Umbilical cord (tissue), 2 donors: ENCODE measurements around the gene SAMD8. TPM values are rescaled to one million over a fixed set of nuclear protein-coding genes. Genes with fewer than 3 reads are reported as not detected.

Experiments
- DNase-seq: peaks from one replicate; pipeline ENCODE4 v3.0.0-alpha.2; 2015; ENCODE audit warnings: low spot score
- total RNA-seq: library from RNA; depleted of rRNA; stranded (reverse); fragments of >200 nt; gene quantifications from one replicate; pipeline ENCODE4 v1.2.3, GENCODE V29; 2014; ENCODE audit warnings: low replicate concordance; ENCODE audit not compliant: insufficient read depth

SAMD8 gene
- 39.5 TPM for total RNA-seq

- DNase-seq: peak; percentile 97
These were observed at the start of gene SAMD8 for GRCh38 chr10:75111365-75111906. TSS of gene SAMD8 (plus strand) at chr10:75111656. CDS start at chr10:75150529, 38,873 bp downstream.

GRCh38 chr10:75061709-75062505 lies 49.5 kb upstream of the SAMD8 start:
- no peak for DNase-seq

GRCh38 chr10:75062506-75063299 lies 48.8 kb upstream of the SAMD8 start:
- DNase-seq: peak; percentile 90

- no peak for DNase-seq
These were observed 47.8 kb upstream of the SAMD8 start for GRCh38 chr10:75063461-75064230.

- no peak for DNase-seq
These were observed 46.4 kb upstream of the SAMD8 start for GRCh38 chr10:75065076-75065475.

- no peak for DNase-seq
These were observed 45.2 kb upstream of the SAMD8 start for GRCh38 chr10:75066271-75066670.

- DNase-seq: no peak
These were observed 44.2 kb upstream of the SAMD8 start for GRCh38 chr10:75067272-75067671.

- no peak for DNase-seq
These were observed 42.9 kb upstream of the SAMD8 start for GRCh38 chr10:75068523-75068922.

- peak; percentile 41 for DNase-seq
These were observed 41.0 kb upstream of the SAMD8 start for GRCh38 chr10:75070476-75070875.

- DNase-seq: peak; percentile 82
These were observed 40.5 kb upstream of the SAMD8 start for GRCh38 chr10:75070961-75071428.

- no peak for DNase-seq
These were observed 39.7 kb upstream of the SAMD8 start for GRCh38 chr10:75071756-75072155.

GRCh38 chr10:75072727-75073126 lies 38.7 kb upstream of the SAMD8 start:
- no peak for DNase-seq

GRCh38 chr10:75073442-75073841 lies 38.0 kb upstream of the SAMD8 start:
- no peak for DNase-seq

GRCh38 chr10:75074711-75075445 lies 36.6 kb upstream of the SAMD8 start:
- no peak for DNase-seq

GRCh38 chr10:75076348-75076747 lies 35.1 kb upstream of the SAMD8 start:
- DNase-seq: no peak

GRCh38 chr10:75079436-75080083 lies 31.9 kb upstream of the SAMD8 start:
- DNase-seq: no peak

- no peak for DNase-seq
These were observed 30.9 kb upstream of the SAMD8 start for GRCh38 chr10:75080554-75080953.

GRCh38 chr10:75081379-75081778 lies 30.1 kb upstream of the SAMD8 start:
- no peak for DNase-seq

- peak; percentile 86 for DNase-seq
These were observed 27.3 kb upstream of the SAMD8 start for GRCh38 chr10:75083972-75084833.
